HUDEP-2 (cell line): ENCODE measurements around the gene PGAP3.

ENCODE experiments used
- DNase-seq, 76 experiments: peaks; one replicate each; lab custom pipeline; 2025; ENCODE audit not compliant: unreplicated experiment in 76 of 76; lab: John Stamatoyannopoulos, UW

The PGAP3 gene

GRCh38 chr17:39661744-39662541 is 25.9 kb downstream of the PGAP3 start:
- no peak for DNase-seq

- no peak for DNase-seq
Measured at GRCh38 chr17:39660397-39661385, 27.2 kb downstream of the PGAP3 start.

- DNase-seq = no peak
Measured at GRCh38 chr17:39660011-39660360, 27.9 kb downstream of the PGAP3 start.

GRCh38 chr17:39659279-39660010 is 28.4 kb downstream of the PGAP3 start:
- no peak for DNase-seq

- no peak for DNase-seq
Measured at GRCh38 chr17:39658760-39659159, 29.1 kb downstream of the PGAP3 start.

- DNase-seq = no peak
Measured at GRCh38 chr17:39658346-39658745, 29.5 kb downstream of the PGAP3 start.

GRCh38 chr17:39655105-39655504 is 32.8 kb downstream of the PGAP3 start:
- no peak for DNase-seq

GRCh38 chr17:39653662-39654331 is 34.1 kb downstream of the PGAP3 start:
- DNase-seq = peak in 69 of 76 experiments; percentile 22 to 91 (median 76)

- peak in 35 of 76 experiments; percentile 17 to 68 (median 37) for DNase-seq
Measured at GRCh38 chr17:39653316-39653661, 34.6 kb downstream of the PGAP3 start.

GRCh38 chr17:39652587-39653315 is 35.1 kb downstream of the PGAP3 start:
- peak in 1 of 76 experiments; percentile 44 for DNase-seq

- DNase-seq = no peak
Measured at GRCh38 chr17:39651923-39652586, 35.8 kb downstream of the PGAP3 start.

GRCh38 chr17:39650121-39650579 is 37.7 kb downstream of the PGAP3 start:
- no peak for DNase-seq

GRCh38 chr17:39648616-39649366 is 39.1 kb downstream of the PGAP3 start:
- DNase-seq = no peak

GRCh38 chr17:39647256-39647655 is 40.6 kb downstream of the PGAP3 start:
- DNase-seq = peak in 66 of 76 experiments; percentile 26 to 87 (median 68)

GRCh38 chr17:39643271-39643670 is 44.6 kb downstream of the PGAP3 start:
- no peak for DNase-seq

- DNase-seq = no peak
Measured at GRCh38 chr17:39642291-39643074, 45.4 kb downstream of the PGAP3 start.

- no peak for DNase-seq
Measured at GRCh38 chr17:39641883-39642282, 46.0 kb downstream of the PGAP3 start.

- no peak for DNase-seq
Measured at GRCh38 chr17:39641097-39641496, 46.8 kb downstream of the PGAP3 start.
